Measurements from ENCODE around the gene IPO11.

Gene IPO11

DNA sequence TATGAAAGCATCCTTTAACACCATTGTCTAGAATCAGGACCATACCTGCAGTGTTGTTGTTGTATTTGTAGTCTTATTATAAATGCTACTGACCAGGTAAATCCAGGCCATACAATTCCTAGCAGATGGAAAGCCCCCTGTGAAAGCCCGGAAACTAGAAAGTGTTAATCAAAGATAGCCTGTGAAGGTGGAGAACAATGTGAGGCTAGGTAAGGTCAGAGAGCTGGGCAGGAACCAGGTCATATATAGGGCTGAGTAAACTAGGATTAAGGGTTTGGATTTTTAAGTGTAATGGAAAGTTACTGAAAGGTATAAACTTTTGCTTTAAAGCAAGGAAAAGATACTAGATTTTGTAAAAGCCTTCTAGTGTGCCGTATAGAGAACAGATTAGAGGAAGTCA lies 172.7 kb downstream of the IPO11 start:
- H3K4me1 ChIP-seq, result no peaks in the 10 kb centered on the region
- no peaks in the 10 kb centered on the region for H3K36me3 ChIP-seq (ENCODE audit: control insufficient read depth, insufficient read depth, low read length)
- no peak overlapping the region for H3K27ac ChIP-seq
- H3K4me3 ChIP-seq (ENCODE audit: low read depth, low read length), result no peak overlapping the region
- no peak overlapping the region for H3K4me2 ChIP-seq (ENCODE audit: low read length)
- H3K9ac ChIP-seq, result no peak overlapping the region
- no peaks in the 10 kb centered on the region for H3K27me3 ChIP-seq (ENCODE audit: control insufficient read depth, insufficient read depth, low read length)
- H3K79me2 ChIP-seq, result no peaks in the 10 kb centered on the region
- TF ChIP-seq, protein P1, sequence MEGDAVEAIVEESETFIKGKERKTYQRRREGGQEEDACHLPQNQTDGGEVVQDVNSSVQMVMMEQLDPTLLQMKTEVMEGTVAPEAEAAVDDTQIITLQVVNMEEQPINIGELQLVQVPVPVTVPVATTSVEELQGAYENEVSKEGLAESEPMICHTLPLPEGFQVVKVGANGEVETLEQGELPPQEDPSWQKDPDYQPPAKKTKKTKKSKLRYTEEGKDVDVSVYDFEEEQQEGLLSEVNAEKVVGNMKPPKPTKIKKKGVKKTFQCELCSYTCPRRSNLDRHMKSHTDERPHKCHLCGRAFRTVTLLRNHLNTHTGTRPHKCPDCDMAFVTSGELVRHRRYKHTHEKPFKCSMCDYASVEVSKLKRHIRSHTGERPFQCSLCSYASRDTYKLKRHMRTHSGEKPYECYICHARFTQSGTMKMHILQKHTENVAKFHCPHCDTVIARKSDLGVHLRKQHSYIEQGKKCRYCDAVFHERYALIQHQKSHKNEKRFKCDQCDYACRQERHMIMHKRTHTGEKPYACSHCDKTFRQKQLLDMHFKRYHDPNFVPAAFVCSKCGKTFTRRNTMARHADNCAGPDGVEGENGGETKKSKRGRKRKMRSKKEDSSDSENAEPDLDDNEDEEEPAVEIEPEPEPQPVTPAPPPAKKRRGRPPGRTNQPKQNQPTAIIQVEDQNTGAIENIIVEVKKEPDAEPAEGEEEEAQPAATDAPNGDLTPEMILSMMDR (IDR thresholded peaks at IDR 0.05), result no peak
- no peak overlapping the region for H2AFZ ChIP-seq
- H3K9me3 ChIP-seq (ENCODE audit: control insufficient read depth, low read length), result no peaks in the 10 kb centered on the region

DNA sequence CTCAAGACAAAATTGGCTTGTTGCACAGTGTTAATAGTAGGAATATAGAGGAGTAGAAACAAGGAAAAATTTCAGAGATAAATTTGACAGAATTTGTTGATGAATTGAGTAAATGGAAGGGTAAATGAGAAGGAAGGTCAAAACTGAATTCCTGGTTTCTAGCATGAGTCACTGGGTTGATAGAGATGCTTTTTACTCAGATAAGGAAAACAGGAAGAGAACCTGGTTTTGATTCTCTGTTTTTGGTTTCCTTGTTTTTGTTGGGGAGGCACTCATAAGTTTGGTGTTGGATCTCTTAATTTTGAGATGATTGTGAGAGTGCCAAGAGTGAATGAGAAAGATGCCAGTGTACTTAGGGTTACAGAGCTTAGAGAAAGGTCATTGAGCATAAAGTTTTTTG lies 173.2 kb downstream of the IPO11 start:
- H3K4me2 ChIP-seq (ENCODE audit: low read length), result no peak overlapping the region
- H3K27ac ChIP-seq, result no peak overlapping the region
- TF ChIP-seq, protein P1 (IDR thresholded peaks at IDR 0.05), result no peak
- H3K79me2 ChIP-seq, result no peaks in the 10 kb centered on the region
- H3K9me3 ChIP-seq (ENCODE audit: control insufficient read depth, low read length), result no peaks in the 10 kb centered on the region
- H3K4me1 ChIP-seq, result no peaks in the 10 kb centered on the region
- H3K9ac ChIP-seq, result no peak overlapping the region
- H3K4me3 ChIP-seq (ENCODE audit: low read depth, low read length), result no peak overlapping the region
- no peaks in the 10 kb centered on the region for H3K27me3 ChIP-seq (ENCODE audit: control insufficient read depth, insufficient read depth, low read length)
- H2AFZ ChIP-seq, result no peak overlapping the region
- no peaks in the 10 kb centered on the region for H3K36me3 ChIP-seq (ENCODE audit: control insufficient read depth, insufficient read depth, low read length)

DNA sequence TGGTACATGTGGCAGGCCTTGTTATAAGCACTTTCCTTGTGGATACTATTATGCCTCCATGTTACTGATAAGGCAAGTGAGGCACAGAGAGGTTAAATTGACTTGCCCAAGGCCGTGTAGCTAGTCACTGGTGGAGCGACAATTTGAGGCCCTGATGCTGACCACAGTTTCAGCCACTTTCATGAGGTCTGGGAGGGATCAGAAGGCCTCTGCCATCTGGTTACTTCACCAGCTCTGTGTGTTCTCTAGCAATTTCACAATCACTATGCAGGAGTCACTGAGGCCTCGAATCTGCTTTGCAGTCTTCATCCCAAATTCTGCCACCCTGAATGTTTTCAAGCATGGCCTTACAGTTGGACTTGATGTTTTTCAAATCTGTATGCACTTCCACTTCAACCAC lies 175.2 kb downstream of the IPO11 start:
- H3K79me2 ChIP-seq, result no peaks in the 10 kb centered on the region
- H3K9me3 ChIP-seq (ENCODE audit: control insufficient read depth, low read length), result no peaks in the 10 kb centered on the region
- no peak overlapping the region for H3K4me2 ChIP-seq (ENCODE audit: low read length)
- no peaks in the 10 kb centered on the region for H3K4me1 ChIP-seq
- TF ChIP-seq, protein P1 (IDR thresholded peaks at IDR 0.05), result no peak
- H3K36me3 ChIP-seq (ENCODE audit: control insufficient read depth, insufficient read depth, low read length), result no peaks in the 10 kb centered on the region
- no peak overlapping the region for H2AFZ ChIP-seq
- no peak overlapping the region for H3K27ac ChIP-seq
- no peaks in the 10 kb centered on the region for H3K27me3 ChIP-seq (ENCODE audit: control insufficient read depth, insufficient read depth, low read length)
- no peak overlapping the region for H3K4me3 ChIP-seq (ENCODE audit: low read depth, low read length)
- no peak overlapping the region for H3K9ac ChIP-seq

DNA sequence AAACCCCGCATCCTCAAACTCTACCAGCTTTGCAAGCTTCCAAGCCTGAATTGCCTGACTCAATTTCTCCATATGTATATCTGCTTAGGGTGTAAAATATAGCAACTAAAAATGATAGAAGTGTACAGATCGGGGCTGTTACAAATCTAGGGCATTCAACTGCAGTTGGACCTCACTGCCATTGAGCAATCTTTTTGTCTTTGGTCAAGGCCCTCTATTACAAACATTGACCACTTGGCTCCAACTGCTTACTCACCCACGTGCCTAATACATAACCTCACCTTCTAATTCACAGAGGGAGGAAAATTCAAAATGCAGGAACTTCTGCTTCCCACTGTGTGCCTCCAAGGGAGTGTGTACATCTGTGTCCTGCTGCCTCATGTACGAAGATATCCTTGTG lies 176.1 kb downstream of the IPO11 start:
- Histone ChIP-seq H3K9me3 (ENCODE audit: control insufficient read depth, low read length) (no peaks in the 10 kb centered on the region), H3K79me2 (no peaks in the 10 kb centered on the region), H3K27ac (no peak overlapping the region), H2AFZ (no peak overlapping the region), H3K27me3 (ENCODE audit: control insufficient read depth, insufficient read depth, low read length) (no peaks in the 10 kb centered on the region), H3K4me2 (ENCODE audit: low read length) (no peak overlapping the region), H3K36me3 (ENCODE audit: control insufficient read depth, insufficient read depth, low read length) (no peaks in the 10 kb centered on the region), H3K9ac (no peak overlapping the region), H3K4me1 (no peaks in the 10 kb centered on the region), H3K4me3 (ENCODE audit: low read depth, low read length) (no peak overlapping the region)
- TF ChIP-seq, protein P1 (IDR thresholded peaks at IDR 0.05), result no peak

DNA sequence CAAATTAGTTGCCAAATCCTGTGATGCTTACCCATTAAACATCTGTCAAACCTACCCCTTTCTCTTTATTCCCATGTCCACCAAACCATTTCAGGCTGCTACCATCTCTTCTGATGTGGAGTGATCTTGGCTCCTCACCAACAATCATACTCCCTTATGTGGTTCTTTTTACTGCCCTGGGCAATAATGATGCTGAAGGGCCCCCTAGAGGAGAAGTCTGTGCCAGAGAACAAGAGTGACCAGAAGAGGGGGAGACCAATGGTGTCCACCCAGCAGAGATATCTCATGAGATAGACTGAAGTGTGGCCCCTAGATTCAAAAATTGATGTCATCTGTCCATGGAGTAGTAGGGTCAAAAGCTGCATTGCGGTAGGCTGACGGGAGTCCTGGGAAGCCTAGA lies 176.9 kb downstream of the IPO11 start:
- Histone ChIP-seq H3K27me3 (ENCODE audit: control insufficient read depth, insufficient read depth, low read length) (no peaks in the 10 kb centered on the region), H3K36me3 (ENCODE audit: control insufficient read depth, insufficient read depth, low read length) (no peaks in the 10 kb centered on the region), H3K4me3 (ENCODE audit: low read depth, low read length) (no peak overlapping the region), H3K9ac (no peak overlapping the region), H3K9me3 (ENCODE audit: control insufficient read depth, low read length) (no peaks in the 10 kb centered on the region), H3K4me1 (no peaks in the 10 kb centered on the region), H2AFZ (no peak overlapping the region), H3K27ac (no peak overlapping the region), H3K79me2 (no peaks in the 10 kb centered on the region), H3K4me2 (ENCODE audit: low read length) (no peak overlapping the region)
- TF ChIP-seq, protein P1 (IDR thresholded peaks at IDR 0.05), result no peak

All from parathyroid adenoma (tissue), 2 donors.